MM.1S (cell line): Measurements from ENCODE around the gene CMTM5.

Source experiments
- EZH2 ChIP-seq: fragments of 300-600 bp; sonication (generic); optimal IDR thresholded peaks from 2 replicates; pipeline ENCODE3; 2017; ENCODE audit warnings: low read depth, mild to moderate bottlenecking, antibody characterized with exemption, low read length, mixed read lengths
- TF ChIP-seq, protein P1 (sequence below): fragments of 300-600 bp; sonication (generic); IDR thresholded peaks from 2 replicates; pipeline ENCODE4 v1.5.1; 2016; ENCODE audit warnings: antibody characterized with exemption, low read length, mixed read lengths

DNA sequence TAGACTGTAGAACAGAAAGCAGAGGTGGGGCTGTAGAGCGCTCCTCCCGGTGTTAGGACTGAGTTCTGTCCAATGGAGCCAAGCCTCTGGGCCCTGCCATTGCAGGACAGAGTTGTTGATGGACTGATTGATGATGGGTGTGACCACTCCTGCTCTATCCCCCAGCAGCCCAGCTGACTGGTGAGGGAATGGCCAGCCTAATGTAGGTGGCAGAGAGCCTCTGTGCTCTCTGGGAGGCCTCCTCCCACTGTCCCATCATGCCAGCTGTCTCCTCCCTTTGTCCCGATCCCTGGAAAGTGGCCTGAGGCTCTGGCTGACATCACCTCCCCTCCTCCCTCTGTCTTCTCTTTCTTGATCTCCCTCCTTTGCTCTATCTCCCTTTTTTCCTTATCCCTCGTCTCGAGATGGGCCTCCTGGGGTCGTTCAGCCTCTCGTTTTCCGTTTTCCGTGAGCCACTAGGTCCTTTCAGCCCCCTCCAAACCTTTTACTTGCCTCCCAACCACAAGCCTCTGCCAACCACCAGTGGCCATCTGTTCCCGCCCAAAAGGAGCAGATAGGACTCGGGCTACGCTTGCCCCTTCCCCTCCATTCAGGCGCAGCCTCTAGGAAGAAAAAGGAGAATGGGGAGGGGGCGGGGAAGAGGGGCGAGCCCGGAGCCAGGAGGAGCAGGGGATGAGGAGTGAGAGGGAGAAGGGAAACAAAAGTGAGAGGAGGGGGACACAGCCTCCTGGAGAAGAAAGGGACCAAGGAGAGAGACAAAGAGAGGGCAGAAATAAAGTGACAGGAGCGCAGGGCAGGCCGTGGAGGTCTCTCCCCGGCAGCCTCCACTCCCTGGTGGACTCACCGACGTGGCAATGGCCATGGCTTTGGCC, 12.4 kb upstream of the CMTM5 start:
- TF ChIP-seq EZH2: no peak
- TF ChIP-seq, protein P1, sequence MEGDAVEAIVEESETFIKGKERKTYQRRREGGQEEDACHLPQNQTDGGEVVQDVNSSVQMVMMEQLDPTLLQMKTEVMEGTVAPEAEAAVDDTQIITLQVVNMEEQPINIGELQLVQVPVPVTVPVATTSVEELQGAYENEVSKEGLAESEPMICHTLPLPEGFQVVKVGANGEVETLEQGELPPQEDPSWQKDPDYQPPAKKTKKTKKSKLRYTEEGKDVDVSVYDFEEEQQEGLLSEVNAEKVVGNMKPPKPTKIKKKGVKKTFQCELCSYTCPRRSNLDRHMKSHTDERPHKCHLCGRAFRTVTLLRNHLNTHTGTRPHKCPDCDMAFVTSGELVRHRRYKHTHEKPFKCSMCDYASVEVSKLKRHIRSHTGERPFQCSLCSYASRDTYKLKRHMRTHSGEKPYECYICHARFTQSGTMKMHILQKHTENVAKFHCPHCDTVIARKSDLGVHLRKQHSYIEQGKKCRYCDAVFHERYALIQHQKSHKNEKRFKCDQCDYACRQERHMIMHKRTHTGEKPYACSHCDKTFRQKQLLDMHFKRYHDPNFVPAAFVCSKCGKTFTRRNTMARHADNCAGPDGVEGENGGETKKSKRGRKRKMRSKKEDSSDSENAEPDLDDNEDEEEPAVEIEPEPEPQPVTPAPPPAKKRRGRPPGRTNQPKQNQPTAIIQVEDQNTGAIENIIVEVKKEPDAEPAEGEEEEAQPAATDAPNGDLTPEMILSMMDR: no peak
